A549 treated with dexamethasone at 1 μM for 4 hours (cell line): ENCODE data around the gene NUBPL. TPM values are rescaled to one million over a fixed set of nuclear protein-coding genes. Genes with fewer than 3 reads are reported as not detected.

ENCODE experiments used
- total RNA-seq: library from RNA; stranded (reverse); fragments of 200-300 nt; extraction: Qiagen RNA extraction; gene quantifications from 5 replicates; pipeline ENCODE4 v1.2.3, GENCODE V29; 2022

Gene NUBPL
- 7.8 to 9.4 TPM (median 8.3 TPM) in 5 replicates for total RNA-seq

GRCh38 chr14:31561155-31561846 lies at the start of gene NUBPL:
TSS of gene NUBPL (plus strand) at chr14:31561404. CDS start at chr14:31561440, 36 bp downstream.

Other genes starting within 250 kb of the NUBPL start
- 13.3 to 18.2 TPM (median 16.1 TPM) in 5 replicates for gene HEATR5A, start 140.9 kb upstream of the NUBPL start, total RNA-seq
- gene DTD2, start 103.9 kb upstream of the NUBPL start, total RNA-seq: 14.7 to 18.3 TPM (median 16.1 TPM) in 5 replicates
- gene GPR33, start 73.4 kb upstream of the NUBPL start, total RNA-seq: not detected in 5 replicates